HG03135 (cell line): Measurements from ENCODE around the gene SH2D2A.

Experiments
- ATAC-seq: cut with Tn5 transposase; IDR thresholded peaks from one replicate; pipeline ENCODE4 v1.9.1; 2021; ENCODE audit warnings: mild to moderate bottlenecking, moderate library complexity; ENCODE audit not compliant: unreplicated experiment

SH2D2A gene

GRCh38 chr1:156848461-156849150, 32.0 kb upstream of the SH2D2A start:
- ATAC-seq: no peak

GRCh38 chr1:156847591-156848460, 31.2 kb upstream of the SH2D2A start:
- no peak for ATAC-seq

- no peak for ATAC-seq
These were observed 30.0 kb upstream of the SH2D2A start for GRCh38 chr1:156846643-156847042.

GRCh38 chr1:156845953-156846545, 29.4 kb upstream of the SH2D2A start:
- no peak for ATAC-seq

GRCh38 chr1:156845055-156845952, 28.7 kb upstream of the SH2D2A start:
- no peak for ATAC-seq

- ATAC-seq: no peak
These were observed 28.0 kb upstream of the SH2D2A start for GRCh38 chr1:156844638-156845037.

- no peak for ATAC-seq
These were observed 27.5 kb upstream of the SH2D2A start for GRCh38 chr1:156844102-156844501.

- ATAC-seq: no peak
These were observed 26.1 kb upstream of the SH2D2A start for GRCh38 chr1:156842618-156843300.

- no peak for ATAC-seq
These were observed 24.7 kb upstream of the SH2D2A start for GRCh38 chr1:156841295-156841855.

- no peak for ATAC-seq
These were observed 24.2 kb upstream of the SH2D2A start for GRCh38 chr1:156840898-156841279.

- ATAC-seq: no peak
These were observed 23.7 kb upstream of the SH2D2A start for GRCh38 chr1:156840186-156840897.

GRCh38 chr1:156839426-156840109, 22.9 kb upstream of the SH2D2A start:
- ATAC-seq: no peak

GRCh38 chr1:156838972-156839371, 22.3 kb upstream of the SH2D2A start:
- ATAC-seq: no peak

GRCh38 chr1:156836892-156837291, 20.2 kb upstream of the SH2D2A start:
- no peak for ATAC-seq

GRCh38 chr1:156836041-156836654, 19.5 kb upstream of the SH2D2A start:
- no peak for ATAC-seq

- no peak for ATAC-seq
These were observed 17.7 kb upstream of the SH2D2A start for GRCh38 chr1:156834322-156834721.

GRCh38 chr1:156833603-156834002, 17.0 kb upstream of the SH2D2A start:
- no peak for ATAC-seq

- ATAC-seq: no peak
These were observed 15.8 kb upstream of the SH2D2A start for GRCh38 chr1:156832434-156832833.
